Activated CD8-positive, alpha-beta memory T cell treated with anti-CD3 and anti-CD28 coated beads for 1 hour (primary cell): ENCODE results near the gene ARSH.
"Not testable (repeated sequence)": the region's sequence is repeated elsewhere in the genome, so short reads cannot be mapped to it uniquely, and the experiment has no call there.

Experiments used
- DNase-seq, 2 donors: peaks; one replicate each; pipeline ENCODE4 v3.0.0-alpha.2; 2020; ENCODE audit warnings: low read depth in 1 of 2; ENCODE audit errors: extremely low read depth in 1 of 2

Gene ARSH

DNA sequence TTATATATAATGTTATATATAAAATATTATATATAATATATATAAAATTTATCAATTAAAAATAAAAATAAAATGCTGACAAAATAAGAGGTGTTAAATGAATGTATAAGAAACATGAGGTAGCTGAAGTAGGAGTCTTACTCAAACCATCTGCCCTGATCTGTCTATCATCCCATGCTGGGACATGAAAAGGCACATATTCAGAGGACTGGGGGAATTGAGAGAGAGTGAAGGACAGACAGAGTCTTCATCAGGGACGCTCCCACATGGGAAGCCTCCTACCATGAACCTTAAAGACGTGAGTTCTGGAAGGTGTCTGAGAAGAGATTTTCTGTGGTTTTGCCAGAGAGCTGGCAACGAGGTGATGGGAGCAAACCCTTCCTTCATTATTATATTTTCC lies 30.9 kb downstream of the ARSH start:
- no peak for DNase-seq

DNA sequence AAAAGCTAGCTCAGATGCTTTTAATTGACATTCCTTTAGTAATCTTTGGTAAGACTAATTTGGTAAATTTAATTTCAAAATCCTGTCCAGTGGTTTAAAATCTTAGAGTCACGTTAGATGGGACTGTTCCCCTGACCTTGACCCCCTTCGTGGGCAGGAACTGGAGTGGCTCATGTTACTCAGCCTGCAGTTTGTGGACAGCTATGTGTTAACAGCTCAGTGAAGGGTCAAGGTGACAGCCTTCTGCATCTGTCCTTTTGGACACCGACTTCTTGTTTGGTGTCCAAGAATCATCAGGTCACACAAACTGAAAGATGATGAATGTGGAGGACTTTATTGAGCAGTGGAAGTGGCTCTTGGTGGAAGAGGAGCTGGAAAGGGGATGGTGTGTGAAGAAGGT lies 37.9 kb downstream of the ARSH start:
- no peak for DNase-seq

DNA sequence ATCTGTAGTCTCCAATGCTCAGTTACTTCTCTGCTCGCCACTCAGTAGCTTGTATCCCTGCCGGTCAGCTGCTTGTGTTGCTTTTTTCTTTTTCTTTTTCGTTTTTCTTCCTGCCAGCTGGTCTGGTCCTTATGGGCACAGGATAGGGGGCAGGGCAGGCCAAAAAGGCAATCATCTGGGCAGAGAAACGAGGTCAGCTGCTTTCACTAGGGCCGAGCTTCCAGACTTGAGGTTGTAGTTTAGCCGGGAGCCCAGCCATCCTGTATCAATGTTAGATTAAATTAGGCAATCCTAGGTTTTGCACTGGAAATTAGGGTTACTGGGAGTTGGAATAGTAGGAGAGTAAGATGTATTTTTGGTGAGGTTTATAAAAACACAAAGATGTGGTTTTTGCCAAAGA lies 38.3 kb downstream of the ARSH start:
- no peak for DNase-seq

DNA sequence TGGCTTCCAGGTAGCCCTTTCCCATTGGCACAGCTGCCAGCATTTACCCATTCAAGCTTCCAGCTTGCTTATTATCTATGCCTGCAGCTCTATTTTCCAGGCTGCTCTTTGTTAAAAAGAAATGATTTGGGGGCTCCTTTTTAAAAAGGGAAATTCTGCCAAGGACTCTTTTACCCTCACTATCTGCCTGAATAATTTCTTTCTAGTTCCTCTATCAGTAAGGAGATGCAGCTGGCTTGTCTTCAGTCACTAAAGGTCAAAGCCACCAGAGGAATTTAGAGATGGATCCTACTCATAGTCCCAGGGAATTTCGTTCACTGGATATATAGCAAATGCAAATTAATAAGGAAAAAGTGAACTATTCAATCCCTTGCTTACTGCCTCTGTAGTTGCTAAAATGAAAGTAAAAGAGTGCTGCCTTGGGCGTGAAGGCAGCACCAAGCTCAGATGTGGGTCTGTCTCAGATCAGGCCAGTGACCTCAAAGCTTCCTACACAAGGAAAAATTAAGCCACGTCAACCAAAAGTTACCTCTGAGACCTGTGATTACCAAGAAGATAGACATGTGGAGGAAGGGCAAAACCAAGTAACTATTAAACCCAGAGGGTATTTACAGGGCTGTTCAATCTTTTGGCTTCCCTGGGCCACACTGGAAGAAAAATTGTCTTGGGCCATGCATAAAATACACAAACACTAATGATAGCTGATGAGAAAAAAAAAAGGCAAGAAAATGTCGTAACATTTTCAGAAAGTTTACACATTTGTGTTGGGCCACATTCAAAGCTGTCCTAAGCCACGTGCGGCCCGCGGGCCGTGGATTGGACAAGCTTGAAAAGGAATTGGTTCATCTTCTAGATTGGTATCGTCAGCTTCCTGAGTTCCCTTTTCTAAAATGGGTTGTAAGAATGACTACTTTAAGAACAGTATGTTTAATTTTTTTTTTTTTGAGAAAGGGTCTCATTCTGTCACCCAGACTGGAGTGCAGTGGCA lies 40.2 kb downstream of the ARSH start:
- no peak for DNase-seq

DNA sequence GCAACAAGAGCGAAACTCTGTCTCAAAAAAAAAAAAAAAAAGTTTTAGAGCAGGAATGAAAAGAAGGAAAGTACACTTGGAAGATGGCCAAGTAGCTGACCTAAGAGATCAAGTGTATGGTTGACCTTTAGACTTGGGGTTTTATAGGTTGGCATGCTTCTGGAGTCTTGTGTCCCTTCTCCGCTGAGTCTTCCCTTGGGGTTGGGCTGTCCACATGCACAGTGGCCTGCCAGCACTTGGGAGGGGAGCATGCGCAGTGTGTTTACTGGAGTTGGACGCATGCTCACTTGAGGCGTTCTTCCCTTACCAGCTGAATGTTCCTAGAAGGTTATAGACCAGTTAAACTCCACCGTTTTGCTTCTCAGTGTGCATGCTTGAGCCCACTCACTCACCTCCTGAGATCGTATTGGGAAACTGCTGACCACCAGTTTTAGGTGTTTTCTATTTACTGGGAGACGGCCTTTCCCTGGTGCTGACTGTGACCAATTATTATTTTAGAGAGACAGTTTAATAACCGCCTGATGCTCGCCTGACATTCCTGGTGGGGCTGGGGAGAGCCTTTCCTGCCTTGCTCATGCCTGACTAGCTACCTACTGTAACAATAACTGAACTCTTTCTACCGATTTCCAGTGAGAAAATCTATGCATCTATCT lies 44.3 kb downstream of the ARSH start:
- not testable (repeated sequence) for DNase-seq

DNA sequence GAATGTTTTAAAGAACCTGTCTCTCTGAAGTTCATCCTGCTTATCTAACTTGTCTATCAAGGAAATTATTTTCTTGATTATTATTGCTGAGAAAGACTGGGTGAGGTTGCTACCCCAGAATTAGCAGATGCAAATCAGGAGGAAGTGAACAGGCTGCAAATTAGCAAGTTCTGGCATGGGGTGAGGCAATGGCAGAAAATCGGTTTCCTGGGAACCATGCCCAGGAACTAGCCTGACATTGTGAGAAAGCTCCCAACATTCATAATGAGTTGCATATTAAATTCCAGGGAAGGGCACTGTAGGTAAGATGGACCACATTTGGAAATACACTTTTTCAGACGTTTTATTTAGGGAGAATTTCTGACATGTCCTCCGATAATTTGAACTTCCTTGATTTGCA lies 46.5 kb downstream of the ARSH start:
- no peak for DNase-seq

DNA sequence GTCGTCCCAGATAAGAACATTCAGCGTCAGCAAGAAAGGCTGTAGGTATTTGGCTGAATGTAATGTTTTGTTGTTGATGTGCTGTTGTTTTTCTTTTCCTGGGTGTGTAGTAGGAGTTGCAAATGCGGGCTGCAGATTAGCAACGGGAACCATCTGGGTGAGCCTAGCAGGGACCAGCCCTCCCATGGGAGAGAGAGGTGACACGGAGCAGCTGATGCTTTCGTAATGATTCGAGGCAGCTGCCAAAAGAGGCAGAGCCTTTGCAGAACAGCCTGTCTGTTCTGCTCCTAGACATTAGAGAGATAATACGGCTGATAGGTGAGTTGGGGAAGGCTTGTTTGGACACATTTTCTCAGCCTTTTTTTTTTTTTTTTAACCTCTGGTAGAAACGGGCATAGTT lies 60.2 kb downstream of the ARSH start:
- DNase-seq: no peak

DNA sequence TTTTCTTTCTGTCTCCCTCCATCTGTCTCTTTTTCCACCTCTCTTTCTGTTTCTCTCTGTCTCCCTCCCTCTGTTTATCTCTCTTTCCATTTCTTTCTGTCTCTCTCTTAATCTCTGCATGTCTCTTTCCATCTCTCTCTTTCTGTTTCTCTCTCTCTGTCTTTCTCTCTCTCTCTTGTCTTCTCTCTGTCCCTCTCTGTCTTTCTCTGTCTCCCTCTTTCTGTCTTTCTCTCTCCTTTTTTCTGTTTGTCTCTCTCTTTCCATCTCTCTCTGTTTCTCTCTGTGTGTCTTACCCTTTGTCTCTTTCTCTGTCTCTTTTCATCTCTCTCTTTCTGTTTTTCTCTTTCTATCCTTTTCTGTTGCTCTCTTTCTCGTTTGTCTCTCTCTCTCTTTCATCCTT lies 69.6 kb downstream of the ARSH start:
- no peak for DNase-seq

DNA sequence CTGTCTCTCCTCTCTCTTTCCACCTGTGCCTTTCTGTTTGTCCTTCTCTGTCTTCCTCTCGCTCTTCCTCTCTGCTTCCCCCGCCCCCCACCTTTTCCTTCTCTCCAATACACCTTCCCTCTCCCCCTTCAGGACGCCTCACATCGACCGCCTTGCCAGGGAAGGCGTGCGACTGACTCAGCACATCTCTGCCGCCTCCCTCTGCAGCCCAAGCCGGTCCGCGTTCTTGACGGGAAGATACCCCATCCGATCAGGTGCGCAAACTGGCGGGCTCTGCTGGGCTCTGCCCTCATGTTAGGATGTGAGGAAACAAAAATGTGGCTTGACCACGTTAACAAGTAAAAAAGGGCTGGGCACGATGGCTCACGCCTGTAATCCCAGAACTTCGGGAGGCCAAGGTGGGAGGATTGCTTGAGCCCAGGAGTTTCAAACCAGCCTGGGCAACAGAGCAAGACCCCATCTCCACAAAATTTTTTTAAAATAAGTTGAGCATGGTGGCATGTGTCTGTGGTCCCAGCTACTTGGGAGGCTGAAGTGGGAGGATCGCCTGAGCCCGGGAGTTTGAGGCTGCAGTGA lies 70.2 kb downstream of the ARSH start:
- DNase-seq: no peak
